Measurements from ENCODE around the gene C1D.
"Not testable (repeated sequence)": the region's sequence is repeated elsewhere in the genome, so short reads cannot be mapped to it uniquely, and the experiment has no call there.

C1D gene

DNA sequence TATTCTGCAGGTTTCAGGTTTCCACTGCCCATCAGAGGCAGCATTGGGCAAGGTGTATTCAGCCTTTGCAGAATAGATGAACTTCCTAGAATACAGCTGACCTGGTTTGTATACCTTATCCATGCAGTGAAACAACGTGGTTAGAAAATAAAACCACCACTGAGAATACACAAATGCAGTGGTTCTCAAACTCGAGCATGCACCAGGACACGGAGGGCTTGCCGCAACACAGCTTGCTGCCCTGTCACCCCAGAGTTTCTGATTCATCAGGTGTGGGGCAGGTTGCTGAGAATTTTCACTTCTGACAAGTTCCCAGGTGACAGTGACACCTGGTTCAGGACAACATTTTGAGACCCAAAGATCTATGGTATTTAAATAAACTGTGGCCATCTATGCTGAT lies 23.4 kb upstream of the C1D start:
- no peak for DNase-seq (ENCODE audit: low read depth)
- TF ChIP-seq, protein P1, sequence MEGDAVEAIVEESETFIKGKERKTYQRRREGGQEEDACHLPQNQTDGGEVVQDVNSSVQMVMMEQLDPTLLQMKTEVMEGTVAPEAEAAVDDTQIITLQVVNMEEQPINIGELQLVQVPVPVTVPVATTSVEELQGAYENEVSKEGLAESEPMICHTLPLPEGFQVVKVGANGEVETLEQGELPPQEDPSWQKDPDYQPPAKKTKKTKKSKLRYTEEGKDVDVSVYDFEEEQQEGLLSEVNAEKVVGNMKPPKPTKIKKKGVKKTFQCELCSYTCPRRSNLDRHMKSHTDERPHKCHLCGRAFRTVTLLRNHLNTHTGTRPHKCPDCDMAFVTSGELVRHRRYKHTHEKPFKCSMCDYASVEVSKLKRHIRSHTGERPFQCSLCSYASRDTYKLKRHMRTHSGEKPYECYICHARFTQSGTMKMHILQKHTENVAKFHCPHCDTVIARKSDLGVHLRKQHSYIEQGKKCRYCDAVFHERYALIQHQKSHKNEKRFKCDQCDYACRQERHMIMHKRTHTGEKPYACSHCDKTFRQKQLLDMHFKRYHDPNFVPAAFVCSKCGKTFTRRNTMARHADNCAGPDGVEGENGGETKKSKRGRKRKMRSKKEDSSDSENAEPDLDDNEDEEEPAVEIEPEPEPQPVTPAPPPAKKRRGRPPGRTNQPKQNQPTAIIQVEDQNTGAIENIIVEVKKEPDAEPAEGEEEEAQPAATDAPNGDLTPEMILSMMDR (IDR thresholded peaks at IDR 0.05; ENCODE audit: low read depth, low read length) = no peak
- TF ChIP-seq, protein P2, sequence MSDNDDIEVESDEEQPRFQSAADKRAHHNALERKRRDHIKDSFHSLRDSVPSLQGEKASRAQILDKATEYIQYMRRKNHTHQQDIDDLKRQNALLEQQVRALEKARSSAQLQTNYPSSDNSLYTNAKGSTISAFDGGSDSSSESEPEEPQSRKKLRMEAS (IDR thresholded peaks at IDR 0.05; ENCODE audit: low read depth, low read length) = no peak
- H3K4me3 ChIP-seq (ENCODE audit: low read depth, low read length) = no peak overlapping the region

DNA sequence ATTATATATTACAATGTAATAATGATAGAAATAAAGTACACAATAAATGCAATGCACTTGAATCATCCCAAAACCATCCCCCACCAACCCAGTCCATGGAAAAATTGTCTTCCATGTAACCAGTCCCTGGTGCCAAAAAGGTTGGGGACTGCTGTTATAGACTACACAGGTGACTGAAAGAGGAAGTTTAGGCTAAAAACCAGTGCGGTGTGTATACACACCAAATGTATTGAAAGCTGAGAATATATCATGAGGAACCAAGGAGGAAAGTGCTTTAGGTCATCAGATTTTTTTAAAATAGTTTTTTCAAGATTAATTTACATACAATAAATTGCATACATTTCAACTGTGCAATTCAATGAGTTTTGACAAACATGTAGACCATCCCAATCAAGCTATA lies 20.5 kb upstream of the C1D start:
- no peak overlapping the region for H3K4me3 ChIP-seq (ENCODE audit: low read depth, low read length)
- no peak for DNase-seq (ENCODE audit: low read depth)
- TF ChIP-seq POLR2A (IDR thresholded peaks at IDR 0.05; ENCODE audit: extremely low read depth, insufficient read length) (no peak), MYC (IDR thresholded peaks at IDR 0.05; ENCODE audit: low read depth, low read length) (no peak)
- TF ChIP-seq, protein P2 (IDR thresholded peaks at IDR 0.05; ENCODE audit: low read depth, low read length) = no peak
- TF ChIP-seq, protein P1 (IDR thresholded peaks at IDR 0.05; ENCODE audit: low read depth, low read length) = no peak

DNA sequence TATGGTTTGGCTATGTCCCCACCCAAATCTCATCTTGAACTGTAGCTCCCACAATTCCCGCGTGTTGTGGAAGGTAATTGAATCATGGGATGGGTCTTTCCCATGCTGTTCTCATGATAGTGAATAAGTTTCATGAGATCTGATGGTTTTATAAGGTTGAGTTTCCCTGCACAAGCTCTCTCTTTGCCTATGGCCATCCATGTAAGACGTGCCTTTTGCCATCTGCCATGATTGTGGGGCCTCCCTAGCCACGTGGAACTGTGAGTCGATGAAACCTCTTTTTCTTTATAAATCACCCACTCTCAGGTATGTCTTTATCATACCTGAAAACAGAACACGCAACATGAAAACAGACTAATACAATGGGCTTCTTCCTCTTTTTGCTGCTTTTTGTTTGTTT lies 11.2 kb upstream of the C1D start:
- TF ChIP-seq, protein P1 (IDR thresholded peaks at IDR 0.05; ENCODE audit: low read depth, low read length) = no peak
- TF ChIP-seq POLR2A (IDR thresholded peaks at IDR 0.05; ENCODE audit: extremely low read depth, insufficient read length) (no peak), MYC (IDR thresholded peaks at IDR 0.05; ENCODE audit: low read depth, low read length) (no peak)
- TF ChIP-seq, protein P2 (IDR thresholded peaks at IDR 0.05; ENCODE audit: low read depth, low read length) = no peak
- H3K4me3 ChIP-seq (ENCODE audit: low read depth, low read length) = no peak overlapping the region
- DNase-seq (ENCODE audit: low read depth) = no peak

DNA sequence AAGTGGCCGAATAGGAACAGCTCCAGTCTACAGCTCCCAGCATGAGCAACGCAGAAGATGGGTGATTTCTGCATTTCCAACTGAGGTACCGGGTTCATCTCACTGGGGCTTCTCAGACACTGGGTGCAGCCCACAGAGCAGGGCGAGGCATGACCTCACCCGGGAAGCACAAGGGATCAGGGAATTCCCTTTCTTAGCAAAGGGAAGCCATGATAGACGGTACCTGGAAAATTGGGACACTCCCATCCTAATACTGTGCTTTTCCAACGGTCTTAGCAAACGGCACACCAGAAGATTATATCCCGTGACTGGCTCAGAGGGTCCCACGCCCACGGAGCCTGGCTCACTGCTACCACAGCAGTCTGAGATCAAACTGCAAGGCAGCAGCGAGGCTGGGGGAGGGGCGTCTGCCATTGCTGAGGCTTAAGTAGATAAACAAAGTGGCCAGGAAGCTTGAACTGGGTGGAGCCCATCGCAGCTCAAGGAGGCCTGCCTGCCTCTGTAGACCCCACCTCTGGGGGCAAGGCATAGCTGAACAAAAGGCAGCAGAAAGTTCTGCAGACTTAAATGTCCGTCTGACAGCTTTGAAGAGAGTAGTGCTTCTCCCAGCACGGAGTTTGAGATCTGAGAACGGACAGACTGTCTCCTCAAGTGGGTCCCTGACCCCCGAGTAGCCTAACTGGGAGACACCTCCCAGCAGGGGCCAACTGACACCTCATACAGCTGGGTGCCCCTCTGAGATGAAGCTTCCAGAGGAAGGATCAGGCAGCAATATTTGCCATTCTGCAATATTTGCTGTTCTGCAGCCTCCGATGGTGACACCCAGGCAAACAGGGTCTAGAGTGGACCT lies 1.2 kb upstream of the C1D start:
- DNase-seq (ENCODE audit: low read depth); H3K4me3 ChIP-seq (ENCODE audit: low read depth, low read length): not testable (repeated sequence)

DNA sequence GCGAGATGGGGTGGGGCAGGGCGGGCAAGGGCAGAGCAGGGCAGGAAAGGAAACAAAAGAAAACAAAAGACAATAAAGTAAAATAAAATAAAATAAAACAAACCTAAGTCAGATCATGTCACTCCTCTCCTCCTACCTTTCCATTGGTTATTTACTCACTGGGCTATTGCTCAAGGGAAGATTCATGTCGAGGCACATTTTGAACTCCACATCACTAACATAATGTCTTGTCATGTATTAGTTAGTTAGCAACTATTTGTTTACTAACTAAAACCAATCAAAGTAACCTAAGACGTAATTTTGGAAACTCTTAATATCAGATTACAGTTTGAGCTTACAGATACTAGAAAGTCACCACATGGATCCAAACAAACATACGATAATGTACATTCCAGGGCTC lies 2.2 kb downstream of the C1D start:
- TF ChIP-seq POLR2A (IDR thresholded peaks at IDR 0.05; ENCODE audit: extremely low read depth, insufficient read length) (no peak), MYC (IDR thresholded peaks at IDR 0.05; ENCODE audit: low read depth, low read length) (no peak)
- TF ChIP-seq, protein P1 (IDR thresholded peaks at IDR 0.05; ENCODE audit: low read depth, low read length) = no peak
- TF ChIP-seq, protein P2 (IDR thresholded peaks at IDR 0.05; ENCODE audit: low read depth, low read length) = no peak
- DNase-seq (ENCODE audit: low read depth) = no peak
- peak overlapping the region; percentile 96 for H3K4me3 ChIP-seq (ENCODE audit: low read depth, low read length)

DNA sequence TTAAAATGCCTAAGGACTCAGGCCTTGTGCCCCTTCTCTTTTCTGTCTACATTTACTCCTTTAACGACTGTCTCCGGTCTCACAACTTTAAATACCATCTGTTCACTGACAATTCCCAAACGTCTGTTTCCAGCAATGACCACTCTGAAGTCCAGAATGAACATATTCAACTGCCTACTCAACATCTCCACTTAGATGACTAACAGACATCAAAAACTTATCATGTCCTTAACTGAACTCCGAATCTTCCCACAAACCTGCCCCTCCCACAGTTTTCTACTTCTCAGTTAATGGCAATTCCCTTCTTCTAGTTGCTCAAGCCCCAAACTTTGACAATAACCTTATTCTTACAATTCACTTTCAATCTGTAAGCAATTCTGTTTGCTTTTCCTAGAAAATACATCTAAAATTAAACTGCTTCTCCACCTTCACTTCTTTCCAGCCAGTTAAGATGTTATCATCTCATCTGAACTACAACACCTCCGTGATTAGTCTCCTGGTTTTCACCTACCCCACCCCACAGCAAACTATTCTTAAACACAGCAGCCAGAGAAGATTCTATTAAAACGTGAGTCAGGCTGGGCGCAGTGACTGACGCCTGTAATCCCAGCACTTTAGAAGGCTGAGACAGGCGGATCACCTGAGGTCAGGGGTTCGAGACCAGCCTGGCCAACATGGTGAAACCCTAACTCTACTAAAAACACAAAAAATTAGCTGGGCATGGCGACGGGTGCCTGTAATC lies 2.8 kb downstream of the C1D start:
- DNase-seq (ENCODE audit: low read depth) = no peak
- H3K4me3 ChIP-seq (ENCODE audit: low read depth, low read length) = no peak overlapping the region
- TF ChIP-seq POLR2A (IDR thresholded peaks at IDR 0.05; ENCODE audit: extremely low read depth, insufficient read length) (no peak), MYC (IDR thresholded peaks at IDR 0.05; ENCODE audit: low read depth, low read length) (no peak)
- TF ChIP-seq, protein P2 (IDR thresholded peaks at IDR 0.05; ENCODE audit: low read depth, low read length) = no peak
